ENCODE results near the gene RAB3C. TPM values are rescaled to one million over a fixed set of nuclear protein-coding genes. Genes with fewer than 3 reads are reported as not detected.
"Not testable (repeated sequence)": the region's sequence is repeated elsewhere in the genome, so short reads cannot be mapped to it uniquely, and the experiment has no call there.

The RAB3C gene
- total RNA-seq, 1 donor from 2014 or later, result 0.59 TPM

- intact Hi-C loops (cut with DNase I), result no loop called here
Observed at GRCh38 chr5:58599217-58599616, 16.3 kb downstream of the RAB3C start.

GRCh38 chr5:58600613-58601012, 17.7 kb downstream of the RAB3C start:
- intact Hi-C loops (cut with DNase I); DNase-seq (ENCODE audit: low spot score): not testable (repeated sequence)

More at GRCh38 chr5:58599217-58599616, 16.3 kb downstream of the RAB3C start:
- no peak for DNase-seq (ENCODE audit: low spot score)

- intact Hi-C loops (cut with DNase I); DNase-seq (ENCODE audit: low spot score): not testable (repeated sequence)
Observed at GRCh38 chr5:58602889-58603288, 20.0 kb downstream of the RAB3C start.

GRCh38 chr5:58606064-58606463, 23.2 kb downstream of the RAB3C start:
- intact Hi-C loops (cut with DNase I), result no loop called here
- DNase-seq (ENCODE audit: low spot score), result no peak

GRCh38 chr5:58615972-58616371, 33.1 kb downstream of the RAB3C start:
- intact Hi-C loops (cut with DNase I), result no loop called here
- DNase-seq (ENCODE audit: low spot score), result no peak

GRCh38 chr5:58617241-58617640, 34.4 kb downstream of the RAB3C start:
- no peak for DNase-seq (ENCODE audit: low spot score)
- intact Hi-C loops (cut with DNase I), result no loop called here

GRCh38 chr5:58620336-58620735, 37.5 kb downstream of the RAB3C start:
- no peak for DNase-seq (ENCODE audit: low spot score)
- intact Hi-C loops (cut with DNase I), result no loop called here

- intact Hi-C loops (cut with DNase I), result no loop called here
Observed at GRCh38 chr5:58622936-58623871, 40.3 kb downstream of the RAB3C start.

GRCh38 chr5:58628626-58629025, 45.8 kb downstream of the RAB3C start:
- intact Hi-C loops (cut with DNase I), result no loop called here
- DNase-seq (ENCODE audit: low spot score), result no peak

More at GRCh38 chr5:58622936-58623871, 40.3 kb downstream of the RAB3C start:
- DNase-seq (ENCODE audit: low spot score), result no peak

GRCh38 chr5:58629271-58630159, 46.6 kb downstream of the RAB3C start:
- intact Hi-C loops (cut with DNase I), result no loop called here
- no peak for DNase-seq (ENCODE audit: low spot score)

- intact Hi-C loops (cut with DNase I), result no loop called here
- DNase-seq (ENCODE audit: low spot score), result no peak
Observed at GRCh38 chr5:58631895-58632294, 49.0 kb downstream of the RAB3C start.

- DNase-seq (ENCODE audit: low spot score), result no peak
- intact Hi-C loops (cut with DNase I), result no loop called here
Observed at GRCh38 chr5:58635416-58635815, 52.5 kb downstream of the RAB3C start.

- DNase-seq (ENCODE audit: low spot score), result no peak
- intact Hi-C loops (cut with DNase I), result no loop called here
Observed at GRCh38 chr5:58640011-58640410, 57.1 kb downstream of the RAB3C start.

GRCh38 chr5:58641533-58641932, 58.7 kb downstream of the RAB3C start:
- intact Hi-C loops (cut with DNase I), result no loop called here
- no peak for DNase-seq (ENCODE audit: low spot score)

GRCh38 chr5:58648846-58649245, 66.0 kb downstream of the RAB3C start:
- intact Hi-C loops (cut with DNase I), result no loop called here
- DNase-seq (ENCODE audit: low spot score), result no peak

- intact Hi-C loops (cut with DNase I), result no loop called here
- DNase-seq (ENCODE audit: low spot score), result no peak
Observed at GRCh38 chr5:58649716-58650115, 66.8 kb downstream of the RAB3C start.

- DNase-seq (ENCODE audit: low spot score), result no peak
- intact Hi-C loops (cut with DNase I), result no loop called here
Observed at GRCh38 chr5:58653521-58653920, 70.6 kb downstream of the RAB3C start.

GRCh38 chr5:58666141-58666540, 83.3 kb downstream of the RAB3C start:
- no peak for DNase-seq (ENCODE audit: low spot score)
- intact Hi-C loops (cut with DNase I), result no loop called here

- intact Hi-C loops (cut with DNase I), result no loop called here
- no peak for DNase-seq (ENCODE audit: low spot score)
Observed at GRCh38 chr5:58666598-58667581, 84.0 kb downstream of the RAB3C start.
